Tibial nerve (tissue), 4 donors: ENCODE data around the gene SLC2A4RG. TPM values are rescaled to one million over a fixed set of nuclear protein-coding genes. Genes with fewer than 3 reads are reported as not detected.

Experiments
- DNase-seq, 2 donors: peaks; one replicate each; pipeline ENCODE4 v3.0.0-alpha.2; 2019; ENCODE audit warnings: low spot score in 2 of 2
- H3K27ac ChIP-seq, 4 donors: fragments of 200-600 bp; sonication (generic) in 3 of 4; one replicate each; pipeline ENCODE4 v1.5.1; 2017 to 2019; ENCODE audit warnings: mild to moderate bottlenecking in 1 of 4
- H3K27me3 ChIP-seq, 2 donors: fragments of 200-600 bp; sonication (generic) in 1 of 2; one replicate each; pipeline versions ENCODE4 v1.5.1 to v1.6.0; 2017 to 2019
- H3K36me3 ChIP-seq, 3 donors: fragments of 200-600 bp; sonication (generic); one replicate each; pipeline ENCODE4 v1.5.1; 2018 to 2019
- H3K4me1 ChIP-seq, 4 donors: fragments of 200-600 bp; sonication (generic) in 3 of 4; one replicate each; pipeline ENCODE4 v1.5.1; 2017 to 2019
- H3K4me3 ChIP-seq, 4 donors: fragments of 200-600 bp; sonication (generic) in 3 of 4; one replicate each; pipeline ENCODE4 v1.5.1; 2017 to 2019; ENCODE audit warnings: mild to moderate bottlenecking in 1 of 4, moderate library complexity in 1 of 4
- H3K9me3 ChIP-seq, 4 donors: fragments of 200-600 bp; sonication (generic) in 3 of 4; one replicate each; pipeline ENCODE4 v1.5.1; 2017 to 2019
- EP300 ChIP-seq, 2 donors: sonication (generic); formaldehyde crosslinking; IDR thresholded peaks; one replicate each; pipeline ENCODE4 v1.6.1; 2017; ENCODE audit warnings: antibody characterized with exemption in 2 of 2, mild to moderate bottlenecking in 1 of 2
- POLR2A ChIP-seq, 2 donors: fragments of 450-650 bp; IDR thresholded peaks; one replicate each; pipeline ENCODE4 v1.6.1; 2017; ENCODE audit warnings: antibody characterized with exemption in 2 of 2, mild to moderate bottlenecking in 2 of 2, moderate library complexity in 2 of 2
- WGBS, 2 donors: methylation state at CpG; one replicate each; pipeline ENCODE4 v1.1.5; 2018; 5-methylcytosine and 5-hydroxymethylcytosine counted together
- total RNA-seq, 4 donors: library from RNA; depleted of rRNA; stranded (reverse); fragments of >200 nt; gene quantifications; one replicate each; pipeline ENCODE4 v1.1.0, GENCODE V29; 2016
- TF ChIP-seq, protein P1 (sequence below), 5 experiments: fragments of 200-600 bp in 3 of 5; fragments of 450-650 bp in 2 of 5; sonication (generic) in 3 of 5; IDR thresholded peaks; one replicate each; pipeline ENCODE4 v1.5.1; 2016 to 2019; ENCODE audit warnings: antibody characterized with exemption in 5 of 5, mild to moderate bottlenecking in 3 of 5, moderate library complexity in 2 of 5

The SLC2A4RG gene
- total RNA-seq, 4 donors from 2014 or later: 71.5 to 126 (median 72.5) TPM

DNA sequence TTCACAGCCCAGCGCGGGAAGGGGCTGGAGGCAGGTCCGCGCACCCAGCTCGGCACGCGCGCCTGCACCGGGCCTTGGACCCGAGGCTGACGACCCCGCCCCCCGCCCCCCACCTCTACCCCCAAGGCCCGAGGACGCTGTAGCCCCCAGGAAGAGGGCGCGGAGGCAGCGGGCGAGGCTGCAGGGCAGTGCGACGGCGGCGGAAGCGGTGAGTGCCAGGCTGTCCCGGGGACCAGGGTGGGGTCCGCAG lies 2.0 kb upstream of the SLC2A4RG start:
- Histone ChIP-seq H3K4me1 (peaks cover 0 to 56% (median 33%) of the 10 kb centered on the region in 4 donors), H3K27ac (peak overlapping the region in 2 of 4 donors; percentile 65 to 88), H3K4me3 (peak overlapping the region in 3 of 4 donors; percentile 7 to 51 (median 39)), H3K36me3 (peaks cover 0 to 54% (median 3%) of the 10 kb centered on the region in 3 donors), H3K27me3 (no peaks in the 10 kb centered on the region), H3K9me3 (no peaks in the 10 kb centered on the region)
- TF ChIP-seq POLR2A (IDR thresholded peaks at IDR 0.05): no peak
- TF ChIP-seq, protein P1, sequence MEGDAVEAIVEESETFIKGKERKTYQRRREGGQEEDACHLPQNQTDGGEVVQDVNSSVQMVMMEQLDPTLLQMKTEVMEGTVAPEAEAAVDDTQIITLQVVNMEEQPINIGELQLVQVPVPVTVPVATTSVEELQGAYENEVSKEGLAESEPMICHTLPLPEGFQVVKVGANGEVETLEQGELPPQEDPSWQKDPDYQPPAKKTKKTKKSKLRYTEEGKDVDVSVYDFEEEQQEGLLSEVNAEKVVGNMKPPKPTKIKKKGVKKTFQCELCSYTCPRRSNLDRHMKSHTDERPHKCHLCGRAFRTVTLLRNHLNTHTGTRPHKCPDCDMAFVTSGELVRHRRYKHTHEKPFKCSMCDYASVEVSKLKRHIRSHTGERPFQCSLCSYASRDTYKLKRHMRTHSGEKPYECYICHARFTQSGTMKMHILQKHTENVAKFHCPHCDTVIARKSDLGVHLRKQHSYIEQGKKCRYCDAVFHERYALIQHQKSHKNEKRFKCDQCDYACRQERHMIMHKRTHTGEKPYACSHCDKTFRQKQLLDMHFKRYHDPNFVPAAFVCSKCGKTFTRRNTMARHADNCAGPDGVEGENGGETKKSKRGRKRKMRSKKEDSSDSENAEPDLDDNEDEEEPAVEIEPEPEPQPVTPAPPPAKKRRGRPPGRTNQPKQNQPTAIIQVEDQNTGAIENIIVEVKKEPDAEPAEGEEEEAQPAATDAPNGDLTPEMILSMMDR (IDR thresholded peaks at IDR 0.05): no peak
- TF ChIP-seq EP300 (IDR thresholded peaks at IDR 0.05): no peak
- DNase-seq: no peak
- 2 to 7% methylated on average over 15 to 16 of the region's 26 CpGs for WGBS, 2 donors

DNA sequence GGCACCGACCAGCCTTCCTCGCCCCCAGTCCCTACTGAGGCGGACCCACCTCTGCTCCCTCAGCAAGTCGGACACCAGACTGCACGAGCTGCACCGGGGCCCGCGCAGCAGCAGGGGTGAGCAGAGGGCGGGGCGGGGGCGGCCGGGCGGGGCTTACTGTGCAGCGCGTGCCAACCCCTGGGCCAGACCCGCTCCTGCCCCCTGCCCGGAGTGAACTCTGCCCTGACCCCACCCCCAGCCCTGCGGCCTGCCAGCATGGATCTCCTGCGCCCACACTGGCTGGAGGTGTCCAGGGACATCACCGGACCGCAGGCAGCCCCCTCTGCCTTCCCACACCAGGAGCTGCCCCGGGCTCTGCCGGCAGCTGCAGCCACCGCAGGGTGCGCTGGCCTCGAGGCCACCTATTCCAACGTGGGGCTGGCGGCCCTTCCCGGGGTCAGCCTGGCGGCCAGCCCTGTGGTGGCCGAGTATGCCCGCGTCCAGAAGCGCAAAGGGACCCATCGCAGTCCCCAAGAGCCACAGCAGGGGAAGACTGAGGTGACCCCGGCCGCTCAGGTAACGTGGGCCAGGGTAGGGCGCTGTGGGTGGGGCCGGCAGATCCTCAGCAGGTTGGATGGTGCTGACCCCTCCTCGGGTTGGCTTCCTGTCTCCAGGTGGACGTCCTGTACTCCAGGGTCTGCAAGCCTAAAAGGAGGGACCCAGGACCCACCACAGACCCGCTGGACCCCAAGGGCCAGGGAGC lies 1.5 kb upstream of the SLC2A4RG start:
- Histone ChIP-seq H3K27ac (peak overlapping the region in 3 of 4 donors; percentile 81 to 98 (median 88)), H3K27me3 (no peaks in the 10 kb centered on the region), H3K36me3 (peaks cover 0 to 58% (median 4%) of the 10 kb centered on the region in 3 donors), H3K9me3 (no peaks in the 10 kb centered on the region), H3K4me1 (peaks cover 0 to 60% (median 33%) of the 10 kb centered on the region in 4 donors), H3K4me3 (peak overlapping the region in 3 of 4 donors; percentile 7 to 51 (median 39))
- DNase-seq: no peak
- no peak for TF ChIP-seq POLR2A (IDR thresholded peaks at IDR 0.05)
- TF ChIP-seq EP300 (IDR thresholded peaks at IDR 0.05): no peak
- TF ChIP-seq, protein P1 (IDR thresholded peaks at IDR 0.05): no peak
- 7 to 59% methylated on average over 6 to 15 of the region's 43 CpGs for WGBS, 2 donors

DNA sequence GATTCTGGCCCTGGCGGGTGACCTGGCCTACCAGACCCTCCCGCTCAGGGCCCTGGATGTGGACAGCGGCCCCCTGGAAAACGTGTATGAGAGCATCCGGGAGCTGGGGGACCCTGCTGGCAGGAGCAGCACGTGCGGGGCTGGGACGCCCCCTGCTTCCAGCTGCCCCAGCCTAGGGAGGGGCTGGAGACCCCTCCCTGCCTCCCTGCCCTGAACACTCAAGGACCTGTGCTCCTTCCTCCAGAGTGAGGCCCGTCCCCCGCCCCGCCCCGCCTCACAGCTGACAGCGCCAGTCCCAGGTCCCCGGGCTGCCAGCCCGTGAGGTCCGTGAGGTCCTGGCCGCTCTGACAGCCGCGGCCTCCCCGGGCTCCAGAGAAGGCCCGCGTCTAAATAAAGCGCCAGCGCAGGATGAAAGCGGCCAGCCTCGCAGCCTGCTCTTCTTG lies 868 bp upstream of the SLC2A4RG start:
- peaks cover 0 to 60% (median 33%) of the 10 kb centered on the region in 4 donors for H3K4me1 ChIP-seq
- WGBS, 2 donors: 27 to 29% methylated on average over 3 to 15 of the region's 26 CpGs
- TF ChIP-seq, protein P1 (IDR thresholded peaks at IDR 0.05): no peak
- TF ChIP-seq EP300 (IDR thresholded peaks at IDR 0.05) (no peak), POLR2A (IDR thresholded peaks at IDR 0.05) (no peak)
- H3K27ac ChIP-seq: peak overlapping the region; percentile 53 to 98 (median 84)
- peak overlapping the region; percentile 30 to 58 (median 50) for H3K4me3 ChIP-seq
- peaks cover 0 to 58% (median 4%) of the 10 kb centered on the region in 3 donors for H3K36me3 ChIP-seq
- H3K9me3 ChIP-seq: no peaks in the 10 kb centered on the region
- H3K27me3 ChIP-seq: no peaks in the 10 kb centered on the region
- peak; percentile 31 to 49 for DNase-seq

DNA sequence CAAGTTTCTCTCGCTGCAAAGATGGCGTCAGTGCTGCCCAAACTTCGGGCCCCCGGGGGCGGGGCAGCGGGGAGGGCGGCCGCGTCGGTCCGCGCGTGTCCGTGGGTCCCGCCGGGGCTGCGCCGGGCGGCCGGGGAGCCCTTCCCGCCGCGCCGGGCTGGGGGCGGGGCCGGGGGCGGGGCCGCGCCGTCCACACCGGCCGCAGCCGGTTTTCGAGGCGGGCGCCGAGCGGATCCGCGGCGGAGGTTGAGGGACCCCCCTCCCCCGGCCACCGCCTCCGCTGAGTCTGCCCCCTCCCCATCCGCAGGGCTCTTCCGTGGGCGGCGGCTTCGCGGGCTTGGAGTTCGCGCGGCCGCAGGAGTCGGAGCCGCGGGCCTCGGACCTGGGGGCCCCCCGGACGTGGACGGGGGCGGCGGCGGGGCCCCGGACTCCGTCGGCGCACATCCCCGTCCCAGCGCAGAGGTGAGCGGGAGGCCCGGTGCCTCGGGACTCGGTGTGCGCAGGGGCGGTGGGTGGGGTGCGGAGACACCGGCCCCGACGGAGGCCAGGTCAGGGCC lies 572 bp downstream of the SLC2A4RG start:
- H3K9me3 ChIP-seq: no peaks in the 10 kb centered on the region
- DNase-seq: no peak
- TF ChIP-seq, protein P1 (IDR thresholded peaks at IDR 0.05): no peak
- no peak for TF ChIP-seq EP300 (IDR thresholded peaks at IDR 0.05)
- no peak for TF ChIP-seq POLR2A (IDR thresholded peaks at IDR 0.05)
- peaks cover 0 to 48% (median 4%) of the 10 kb centered on the region in 3 donors for H3K36me3 ChIP-seq
- WGBS, 2 donors: 0% methylated on average over 1 to 4 of the region's 80 CpGs
- peak overlapping the region; percentile 60 to 92 (median 70) for H3K4me3 ChIP-seq
- peaks cover 0 to 68% (median 33%) of the 10 kb centered on the region in 4 donors for H3K4me1 ChIP-seq
- peak overlapping the region; percentile 94 to 99 (median 96) for H3K27ac ChIP-seq
- no peaks in the 10 kb centered on the region for H3K27me3 ChIP-seq
